HG03139 (cell line): ENCODE data around the gene ZNF337.
A peak's percentile ranks its signal among the peaks of the same experiment; 100 is the strongest.
"Not testable (repeated sequence)": the region's sequence is repeated elsewhere in the genome, so short reads cannot be mapped to it uniquely, and the experiment has no call there.

Experiments used
- ATAC-seq: cut with Tn5 transposase; IDR thresholded peaks from one replicate; pipeline ENCODE4 v1.9.1; 2021; ENCODE audit not compliant: unreplicated experiment

The ZNF337 gene

GRCh38 chr20:25695532-25696370, 902 bp downstream of the ZNF337 start:
- no peak for ATAC-seq

DNA sequence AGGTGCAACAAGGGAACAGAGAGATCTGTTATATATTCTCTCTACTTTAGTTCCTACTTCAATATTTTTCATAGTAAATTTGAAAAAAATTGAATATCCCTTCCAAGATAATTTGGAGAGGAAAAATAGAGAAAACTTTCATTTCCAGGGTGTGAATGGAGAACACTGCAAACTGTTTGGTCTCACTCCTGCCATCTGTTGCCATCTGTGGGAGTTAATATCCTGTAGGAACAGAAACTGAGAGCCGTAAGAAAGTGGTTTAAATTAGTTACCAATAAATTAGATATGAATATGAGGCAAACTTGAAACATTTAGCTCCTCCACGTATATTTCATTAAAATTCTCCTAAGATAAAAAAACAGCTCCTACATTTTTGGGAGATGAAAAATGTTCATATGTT, 4.2 kb downstream of the ZNF337 start:
- ATAC-seq, result peak; percentile 21

GRCh38 chr20:25690427-25690826, 6.2 kb downstream of the ZNF337 start:
- no peak for ATAC-seq

GRCh38 chr20:25686081-25687067, 10.3 kb downstream of the ZNF337 start:
- ATAC-seq, result peak; percentile 24

- ATAC-seq, result peak; percentile 89
Measured at GRCh38 chr20:25685276-25686080, 11.2 kb downstream of the ZNF337 start.

DNA sequence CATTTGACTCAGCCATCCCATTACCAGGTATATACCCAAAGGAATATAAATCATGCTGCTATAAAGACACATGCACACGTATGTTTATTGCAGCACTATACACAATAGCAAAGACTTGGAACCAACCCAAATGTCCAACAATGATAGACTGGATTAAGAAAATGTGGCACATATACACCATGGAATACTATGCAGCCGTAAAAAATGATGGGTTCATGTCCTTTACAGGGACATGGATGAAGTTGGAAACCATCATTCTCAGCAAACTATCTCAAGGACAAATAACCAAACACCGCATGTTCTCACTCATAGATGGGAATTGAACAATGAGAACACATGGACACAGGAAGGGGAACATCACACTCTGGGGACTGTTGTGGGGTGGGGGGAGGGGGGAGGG, 12.8 kb downstream of the ZNF337 start:
- ATAC-seq, result not testable (repeated sequence)

DNA sequence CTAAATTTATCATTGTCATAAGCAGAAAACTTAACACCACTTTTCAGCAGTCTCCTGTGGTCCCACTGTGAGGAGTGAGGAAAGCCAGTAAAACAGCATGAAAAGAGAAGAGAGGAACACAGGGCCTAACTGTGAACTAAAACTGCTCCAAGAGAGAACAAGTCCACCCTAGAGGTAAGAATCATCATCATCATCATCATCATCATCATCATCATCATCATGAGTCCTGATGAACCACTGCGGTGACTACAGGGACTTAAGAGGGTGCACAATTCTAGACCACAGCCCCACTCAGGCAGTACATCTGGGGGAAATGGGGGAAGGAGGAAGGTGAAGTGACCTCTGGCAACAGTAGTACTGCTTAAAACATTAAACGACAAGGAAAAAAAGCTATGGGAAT, 13.6 kb downstream of the ZNF337 start:
- no peak for ATAC-seq

DNA sequence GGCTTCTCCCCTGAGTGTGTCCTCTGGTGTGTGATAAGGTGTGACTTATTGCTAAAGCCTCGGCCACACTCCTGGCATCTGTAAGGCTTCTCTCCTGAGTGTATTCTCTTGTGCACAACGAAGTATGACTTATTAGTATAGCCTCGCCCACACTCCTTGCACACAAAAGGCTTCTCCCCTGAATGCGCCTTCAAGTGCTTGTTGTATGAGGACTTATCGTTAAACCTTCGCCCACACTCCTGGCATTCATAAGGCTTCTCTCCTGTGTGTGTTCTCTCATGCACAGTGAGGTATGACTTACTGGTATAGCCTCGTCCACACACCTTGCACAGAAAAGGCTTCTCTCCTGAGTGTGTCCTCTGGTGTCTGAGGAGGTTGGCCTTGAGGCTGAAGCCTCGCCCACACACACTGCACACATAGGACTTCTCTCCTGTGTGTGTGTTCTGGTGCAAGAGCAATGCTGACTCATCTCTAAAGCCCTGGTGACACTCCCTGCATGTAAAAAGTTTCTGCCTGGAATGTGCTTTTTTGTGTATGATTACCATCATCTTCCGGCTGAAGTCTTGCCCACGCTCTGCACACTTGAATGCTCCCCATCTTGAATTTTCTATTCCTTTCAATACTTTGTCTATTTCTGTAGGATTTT, 20.4 kb downstream of the ZNF337 start:
- no peak for ATAC-seq

DNA sequence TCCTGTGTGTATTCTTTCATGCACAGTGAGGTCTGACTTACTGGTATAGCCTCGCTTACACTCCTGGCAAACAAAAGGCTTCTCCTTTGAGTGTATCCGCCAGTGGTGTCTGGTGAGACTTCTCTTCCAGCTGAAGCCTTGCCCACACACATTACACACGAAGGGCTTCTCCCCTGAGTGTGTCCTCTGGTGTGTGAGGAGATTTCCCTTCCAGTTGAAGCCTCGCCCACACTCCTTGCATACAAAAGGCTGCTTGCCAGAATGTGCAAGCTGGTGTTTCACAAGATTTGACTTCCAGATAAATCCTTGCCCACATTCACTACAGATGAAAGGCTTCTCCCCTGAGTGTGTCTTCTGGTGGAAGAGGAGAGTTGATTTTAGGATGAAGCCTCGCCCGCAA, 21.5 kb downstream of the ZNF337 start:
- ATAC-seq, result no peak

- no peak for ATAC-seq
Measured at GRCh38 chr20:25672659-25673235, 23.9 kb downstream of the ZNF337 start.

GRCh38 chr20:25669826-25670422, 26.7 kb downstream of the ZNF337 start:
- no peak for ATAC-seq

- no peak for ATAC-seq
Measured at GRCh38 chr20:25668446-25668845, 28.2 kb downstream of the ZNF337 start.

GRCh38 chr20:25659999-25660398, 36.7 kb downstream of the ZNF337 start:
- no peak for ATAC-seq

GRCh38 chr20:25654487-25654886, 42.2 kb downstream of the ZNF337 start:
- no peak for ATAC-seq

GRCh38 chr20:25652866-25653265, 43.8 kb downstream of the ZNF337 start:
- not testable (repeated sequence) for ATAC-seq

DNA sequence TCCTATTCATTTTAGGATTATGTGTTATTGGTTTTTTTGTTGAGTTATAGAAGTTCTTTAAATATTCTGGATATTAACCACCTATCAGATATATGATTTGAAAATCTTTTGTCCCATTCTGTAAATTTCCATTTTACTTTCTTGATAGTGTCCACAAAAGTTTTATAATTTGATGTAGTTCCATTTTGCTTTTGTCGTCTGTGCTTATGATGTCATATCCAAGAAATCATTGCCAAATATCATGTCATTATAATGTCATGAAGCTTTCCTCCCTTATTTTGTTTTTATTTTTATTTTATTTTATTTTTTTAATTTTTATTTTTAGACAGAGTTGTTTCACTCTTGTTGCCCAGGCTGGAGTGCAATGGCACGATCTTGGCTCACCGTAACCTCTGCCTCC, 51.8 kb downstream of the ZNF337 start:
- ATAC-seq, result no peak

- ATAC-seq, result no peak
Measured at GRCh38 chr20:25643716-25644115, 52.9 kb downstream of the ZNF337 start.

DNA sequence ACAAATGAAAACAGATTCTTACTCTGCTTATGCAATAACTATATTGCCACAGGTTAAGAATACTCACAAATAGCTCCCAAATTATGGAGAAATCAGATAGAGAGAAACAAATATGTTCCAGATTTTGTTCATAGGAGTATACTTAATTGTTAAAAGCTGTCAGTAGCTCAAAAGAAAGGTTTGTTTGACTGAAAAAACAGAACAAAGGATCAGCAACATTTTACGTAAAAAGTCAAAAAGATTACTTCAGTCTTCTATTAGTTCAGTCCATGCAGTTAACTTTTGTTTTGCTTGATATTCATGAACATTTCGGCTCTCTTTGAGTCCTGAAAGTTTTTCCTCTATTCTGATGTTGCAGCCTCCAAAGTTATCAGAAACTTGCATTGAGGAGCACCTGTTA, 59.4 kb downstream of the ZNF337 start:
- ATAC-seq, result no peak

DNA sequence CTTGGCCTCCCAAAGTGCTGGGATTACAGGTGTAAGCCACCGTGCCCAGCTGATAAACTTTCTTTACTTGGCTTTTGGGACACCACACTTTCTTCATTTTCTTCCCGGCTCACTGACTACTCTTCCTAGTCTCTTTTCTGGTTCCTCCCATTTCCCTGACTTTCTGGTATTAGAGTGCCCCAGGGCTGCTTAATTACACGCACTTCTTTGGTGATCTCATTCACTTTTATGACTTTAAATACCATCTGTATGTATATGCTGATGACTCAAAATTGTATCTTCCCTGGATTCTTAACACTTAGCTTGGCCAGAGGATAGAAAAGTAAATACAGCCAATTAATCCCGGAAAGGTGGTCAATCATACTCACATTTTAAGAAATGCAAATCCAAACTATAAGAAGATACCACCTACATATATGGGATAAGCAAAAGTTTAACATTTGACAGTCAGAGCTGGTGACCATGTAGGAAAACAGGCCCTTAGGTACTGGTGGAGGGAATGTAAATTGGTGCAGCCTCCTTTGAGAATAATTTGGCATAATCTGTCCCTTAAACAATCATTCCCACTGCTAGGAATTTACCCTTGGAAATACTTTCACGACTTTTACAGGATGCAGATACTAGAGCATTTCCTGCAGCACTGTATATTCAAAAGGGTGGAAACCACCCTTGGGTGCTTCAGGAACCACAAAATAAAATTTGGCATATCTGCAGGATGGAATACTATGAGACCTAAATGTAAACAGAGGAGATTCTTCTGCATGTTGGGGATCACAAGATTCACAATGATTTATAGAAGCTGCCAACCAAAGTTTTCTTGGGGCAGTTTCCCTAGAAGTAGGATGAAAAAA, 63.5 kb downstream of the ZNF337 start:
- ATAC-seq, result no peak
